SK-N-SH (cell line): ENCODE measurements around the gene ADRA2B. TPM values are rescaled to one million over a fixed set of nuclear protein-coding genes. Genes with fewer than 3 reads are reported as not detected.

Source experiments
- CTCF ChIA-PET: fragments of 300-600, 350-600 bp; formaldehyde crosslinking; extraction: SDS; loops from one replicate; lab custom pipeline; 2021; lab: Yijun Ruan, JAX
- POLR2A ChIA-PET: fragments of 350-600 bp; sonication (Branson Sonifier 250); formaldehyde crosslinking; extraction: SDS; loops from one replicate; lab custom pipeline; 2020; ENCODE audit warnings: antibody characterized with exemption, inconsistent platforms; lab: Yijun Ruan, JAX
- DNase-seq: peaks from one replicate; pipeline ENCODE4 v3.0.0; 2012
- H2AFZ ChIP-seq: fragments of 200-600 bp; sonication (generic); 2 replicates; pipeline ENCODE4 v1.8.1; 2016; ENCODE audit warnings: antibody characterized with exemption, mild to moderate bottlenecking, low read depth
- H3F3A ChIP-seq: fragments of 200-600 bp; sonication (generic); replicated peaks from 2 replicates; pipeline ENCODE3; 2016; ENCODE audit warnings: antibody characterized with exemption, mild to moderate bottlenecking; ENCODE audit not compliant: insufficient read depth
- H3K27ac ChIP-seq, 2 experiments: fragments of 200-500 bp in 1 of 2; fragments of 200-600 bp in 1 of 2; sonication (Bioruptor generic) in 1 of 2; sonication (generic), shearing (Covaris generic) in 1 of 2; 2 replicates each; pipeline versions ENCODE4 v1.5.1 to v1.6.1; 2014 to 2016; ENCODE audit warnings: low read depth in 2 of 2, inconsistent platforms in 1 of 2, low read length in 1 of 2, mild to moderate bottlenecking in 1 of 2, mixed read lengths in 1 of 2
- H3K27me3 ChIP-seq: fragments of 200-600 bp; sonication (generic), shearing (Covaris generic); 2 replicates; pipeline ENCODE4 v1.6.1; 2016; ENCODE audit warnings: mixed run types; ENCODE audit not compliant: insufficient read depth
- H3K36me3 ChIP-seq, 2 experiments: fragments of 200-500 bp in 1 of 2; fragments of 200-600 bp in 1 of 2; sonication (Bioruptor generic) in 1 of 2; sonication (generic) in 1 of 2; replicated peaks in 1 of 2; 2 replicates each; pipeline versions ENCODE3 to v1.5.1; 2014 to 2016; ENCODE audit warnings: low read length in 1 of 2, mild to moderate bottlenecking in 1 of 2; ENCODE audit not compliant: insufficient read depth in 2 of 2, control insufficient read depth in 1 of 2
- H3K4me1 ChIP-seq, 2 experiments: fragments of 200-500 bp in 1 of 2; fragments of 200-600 bp in 1 of 2; sonication (Bioruptor generic) in 1 of 2; sonication (generic), shearing (Covaris generic) in 1 of 2; 2 replicates each; pipeline versions ENCODE4 v1.5.1 to v1.6.1; 2014 to 2016; ENCODE audit warnings: low read depth in 1 of 2, low read length in 1 of 2, mixed run types in 1 of 2; ENCODE audit not compliant: insufficient read depth in 2 of 2, control insufficient read depth in 1 of 2
- H3K4me2 ChIP-seq: fragments of 200-600 bp; sonication (generic), shearing (Covaris generic); 2 replicates; pipeline ENCODE4 v1.6.1; 2017; ENCODE audit warnings: mixed run types
- H3K4me3 ChIP-seq, 2 experiments: fragments of 200-500 bp in 1 of 2; fragments of 200-600 bp in 1 of 2; sonication (Bioruptor generic) in 1 of 2; sonication (generic), shearing (Covaris generic) in 1 of 2; 2 replicates each; pipeline versions ENCODE4 v1.5.1 to v1.8.1; 2014 to 2016; ENCODE audit warnings: low read depth in 2 of 2, inconsistent platforms in 1 of 2, low read length in 1 of 2, mild to moderate bottlenecking in 1 of 2, mixed read lengths in 1 of 2, moderate library complexity in 1 of 2
- H3K79me2 ChIP-seq: fragments of 200-600 bp; sonication (generic); 2 replicates; pipeline ENCODE4 v1.8.1; 2017; ENCODE audit warnings: mild to moderate bottlenecking; ENCODE audit not compliant: insufficient read depth
- H3K9ac ChIP-seq: fragments of 200-600 bp; sonication (generic); 2 replicates; pipeline ENCODE4 v1.6.1; 2017; ENCODE audit warnings: mixed run types
- H3K9me2 ChIP-seq: fragments of 200-600 bp; sonication (generic); 2 replicates; pipeline ENCODE4 v1.6.1; 2017; ENCODE audit warnings: mixed run types
- H3K9me3 ChIP-seq: fragments of 200-600 bp; sonication (generic); 2 replicates; pipeline ENCODE4 v1.6.1; 2017; ENCODE audit warnings: mixed run types, mild to moderate bottlenecking, moderate library complexity
- H4K20me1 ChIP-seq: fragments of 200-600 bp; sonication (generic); 2 replicates; pipeline ENCODE4 v1.6.1; 2017; ENCODE audit warnings: mild to moderate bottlenecking, mixed run types; ENCODE audit not compliant: insufficient read depth
- JUND ChIP-seq: IDR thresholded peaks from 2 replicates; pipeline ENCODE4 v1.4.0; 2012
- NFIC ChIP-seq: IDR thresholded peaks from 2 replicates; pipeline ENCODE4 v1.4.0; 2012; ENCODE audit warnings: borderline replicate concordance
- POLR2AphosphoS5 ChIP-seq: IDR thresholded peaks from 2 replicates; pipeline ENCODE4 v1.6.1; 2012; ENCODE audit warnings: low read depth, low read length
- RAD21 ChIP-seq: IDR thresholded peaks from 2 replicates; pipeline ENCODE4 v1.6.1; 2012; ENCODE audit warnings: mild to moderate bottlenecking, low read length
- RFX5 ChIP-seq: IDR thresholded peaks from 2 replicates; pipeline ENCODE4 v1.6.1; 2012; ENCODE audit warnings: mild to moderate bottlenecking, improper control_type of control experiment, low read length
- RXRA ChIP-seq: IDR thresholded peaks from 2 replicates; pipeline ENCODE4 v1.4.0; 2012; ENCODE audit warnings: low read depth, mild to moderate bottlenecking, borderline replicate concordance
- USF1 ChIP-seq: IDR thresholded peaks from 2 replicates; pipeline ENCODE4 v1.4.0; 2012; ENCODE audit warnings: low read depth, borderline replicate concordance
- WGBS: methylation state at CpG from one replicate; pipeline ENCODE4 v1.1.6; 2017; ENCODE audit warnings: low lambda C conversion rate; 5-methylcytosine and 5-hydroxymethylcytosine counted together
- polyA plus RNA-seq, 3 experiments: library from polyadenylated mRNA; depleted of rRNA; stranded (reverse); fragments of >200 nt; gene quantifications; 2 replicates each; pipeline ENCODE4 v1.2.3, GENCODE V29; 2012
- TF ChIP-seq, protein P1 (sequence below): fragments of 150-350 bp; IDR thresholded peaks from 2 replicates; pipeline ENCODE4 v1.6.1; 2016; ENCODE audit warnings: mild to moderate bottlenecking, low read depth, low read length
- TF ChIP-seq, protein P2 (sequence below): IDR thresholded peaks from 2 replicates; pipeline ENCODE4 v1.6.1; 2012; ENCODE audit warnings: mild to moderate bottlenecking, low read depth, low read length, moderate library complexity
- TF ChIP-seq, protein P3 (sequence below): fragments of 150-350 bp; IDR thresholded peaks from 2 replicates; pipeline ENCODE4 v1.6.1; 2017; ENCODE audit warnings: antibody characterized with exemption, low read length, low read depth, borderline replicate concordance

ADRA2B gene
- polyA plus RNA-seq, 1 of the 3 experiments (the other 2 are of a cell fraction) = not detected

DNA sequence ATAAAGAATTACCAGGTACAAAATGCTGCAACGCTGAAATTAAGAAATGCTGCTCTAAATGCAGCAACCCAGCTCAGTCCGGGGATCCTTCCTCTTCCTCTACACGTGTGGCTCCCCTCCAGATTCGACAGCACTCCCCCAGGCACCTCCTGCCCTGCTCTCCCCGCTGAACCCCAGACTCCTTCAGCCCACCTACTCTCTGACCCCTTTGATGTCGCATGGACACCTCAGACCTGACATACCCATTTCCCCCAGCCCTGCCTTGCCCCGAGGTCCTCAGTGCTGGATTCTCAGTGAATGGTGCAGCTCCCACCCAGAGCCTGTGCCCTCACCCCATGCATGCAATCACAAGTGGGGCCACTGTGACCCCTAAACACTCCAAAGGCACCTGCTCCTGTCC, 4.6 kb upstream of the ADRA2B start:
- Histone ChIP-seq H3K27ac (no peak overlapping the region), H4K20me1 (no peaks in the 10 kb centered on the region), H3K36me3 (no peaks in the 10 kb centered on the region), H3K27me3 (no peaks in the 10 kb centered on the region; the same call in 1 of the 2 replicates), H3K4me1 (peaks cover 0 to 12% of the 10 kb centered on the region in 2 experiments; a peak in 1 of 4 replicates), H3K9me3 (no peaks in the 10 kb centered on the region), H3K9ac (no peak overlapping the region), H3F3A (no peaks in the 10 kb centered on the region), H3K4me3 (no peak overlapping the region), H3K79me2 (no peaks in the 10 kb centered on the region), H3K9me2 (no peaks in the 10 kb centered on the region), H2AFZ (no peak overlapping the region), H3K4me2 (no peak overlapping the region)
- 42% methylated on average over 7 of the region's 7 CpGs for WGBS
- no peak for DNase-seq
- TF ChIP-seq, protein P1, sequence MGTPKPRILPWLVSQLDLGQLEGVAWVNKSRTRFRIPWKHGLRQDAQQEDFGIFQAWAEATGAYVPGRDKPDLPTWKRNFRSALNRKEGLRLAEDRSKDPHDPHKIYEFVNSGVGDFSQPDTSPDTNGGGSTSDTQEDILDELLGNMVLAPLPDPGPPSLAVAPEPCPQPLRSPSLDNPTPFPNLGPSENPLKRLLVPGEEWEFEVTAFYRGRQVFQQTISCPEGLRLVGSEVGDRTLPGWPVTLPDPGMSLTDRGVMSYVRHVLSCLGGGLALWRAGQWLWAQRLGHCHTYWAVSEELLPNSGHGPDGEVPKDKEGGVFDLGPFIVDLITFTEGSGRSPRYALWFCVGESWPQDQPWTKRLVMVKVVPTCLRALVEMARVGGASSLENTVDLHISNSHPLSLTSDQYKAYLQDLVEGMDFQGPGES = no peak
- TF ChIP-seq NFIC (no peak), POLR2AphosphoS5 (no peak), USF1 (no peak), RFX5 (no peak), RAD21 (no peak), RXRA (no peak), JUND (no peak)
- TF ChIP-seq, protein P2, sequence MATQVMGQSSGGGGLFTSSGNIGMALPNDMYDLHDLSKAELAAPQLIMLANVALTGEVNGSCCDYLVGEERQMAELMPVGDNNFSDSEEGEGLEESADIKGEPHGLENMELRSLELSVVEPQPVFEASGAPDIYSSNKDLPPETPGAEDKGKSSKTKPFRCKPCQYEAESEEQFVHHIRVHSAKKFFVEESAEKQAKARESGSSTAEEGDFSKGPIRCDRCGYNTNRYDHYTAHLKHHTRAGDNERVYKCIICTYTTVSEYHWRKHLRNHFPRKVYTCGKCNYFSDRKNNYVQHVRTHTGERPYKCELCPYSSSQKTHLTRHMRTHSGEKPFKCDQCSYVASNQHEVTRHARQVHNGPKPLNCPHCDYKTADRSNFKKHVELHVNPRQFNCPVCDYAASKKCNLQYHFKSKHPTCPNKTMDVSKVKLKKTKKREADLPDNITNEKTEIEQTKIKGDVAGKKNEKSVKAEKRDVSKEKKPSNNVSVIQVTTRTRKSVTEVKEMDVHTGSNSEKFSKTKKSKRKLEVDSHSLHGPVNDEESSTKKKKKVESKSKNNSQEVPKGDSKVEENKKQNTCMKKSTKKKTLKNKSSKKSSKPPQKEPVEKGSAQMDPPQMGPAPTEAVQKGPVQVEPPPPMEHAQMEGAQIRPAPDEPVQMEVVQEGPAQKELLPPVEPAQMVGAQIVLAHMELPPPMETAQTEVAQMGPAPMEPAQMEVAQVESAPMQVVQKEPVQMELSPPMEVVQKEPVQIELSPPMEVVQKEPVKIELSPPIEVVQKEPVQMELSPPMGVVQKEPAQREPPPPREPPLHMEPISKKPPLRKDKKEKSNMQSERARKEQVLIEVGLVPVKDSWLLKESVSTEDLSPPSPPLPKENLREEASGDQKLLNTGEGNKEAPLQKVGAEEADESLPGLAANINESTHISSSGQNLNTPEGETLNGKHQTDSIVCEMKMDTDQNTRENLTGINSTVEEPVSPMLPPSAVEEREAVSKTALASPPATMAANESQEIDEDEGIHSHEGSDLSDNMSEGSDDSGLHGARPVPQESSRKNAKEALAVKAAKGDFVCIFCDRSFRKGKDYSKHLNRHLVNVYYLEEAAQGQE = no peak
- TF ChIP-seq, protein P3, sequence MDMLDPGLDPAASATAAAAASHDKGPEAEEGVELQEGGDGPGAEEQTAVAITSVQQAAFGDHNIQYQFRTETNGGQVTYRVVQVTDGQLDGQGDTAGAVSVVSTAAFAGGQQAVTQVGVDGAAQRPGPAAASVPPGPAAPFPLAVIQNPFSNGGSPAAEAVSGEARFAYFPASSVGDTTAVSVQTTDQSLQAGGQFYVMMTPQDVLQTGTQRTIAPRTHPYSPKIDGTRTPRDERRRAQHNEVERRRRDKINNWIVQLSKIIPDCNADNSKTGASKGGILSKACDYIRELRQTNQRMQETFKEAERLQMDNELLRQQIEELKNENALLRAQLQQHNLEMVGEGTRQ = no peak
- ChIA-PET CTCF (interaction anchor here (1.8 to 8.0 kb wide), 2 partner anchors 53 to 98 kb away, joined by 4 to 101 read pairs; no protein-coding TSS in a partner anchor), POLR2A (no interaction called here)
